HG03039 (cell line): ENCODE data around the gene CYP2S1.
"Not testable (repeated sequence)": the region's sequence is repeated elsewhere in the genome, so short reads cannot be mapped to it uniquely, and the experiment has no call there.

Source experiments
- ATAC-seq: cut with Tn5 transposase; IDR thresholded peaks from one replicate; pipeline ENCODE4 v1.9.1; 2021; ENCODE audit warnings: mild to moderate bottlenecking, moderate library complexity; ENCODE audit not compliant: unreplicated experiment

CYP2S1 gene, protein sequence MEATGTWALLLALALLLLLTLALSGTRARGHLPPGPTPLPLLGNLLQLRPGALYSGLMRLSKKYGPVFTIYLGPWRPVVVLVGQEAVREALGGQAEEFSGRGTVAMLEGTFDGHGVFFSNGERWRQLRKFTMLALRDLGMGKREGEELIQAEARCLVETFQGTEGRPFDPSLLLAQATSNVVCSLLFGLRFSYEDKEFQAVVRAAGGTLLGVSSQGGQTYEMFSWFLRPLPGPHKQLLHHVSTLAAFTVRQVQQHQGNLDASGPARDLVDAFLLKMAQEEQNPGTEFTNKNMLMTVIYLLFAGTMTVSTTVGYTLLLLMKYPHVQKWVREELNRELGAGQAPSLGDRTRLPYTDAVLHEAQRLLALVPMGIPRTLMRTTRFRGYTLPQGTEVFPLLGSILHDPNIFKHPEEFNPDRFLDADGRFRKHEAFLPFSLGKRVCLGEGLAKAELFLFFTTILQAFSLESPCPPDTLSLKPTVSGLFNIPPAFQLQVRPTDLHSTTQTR

DNA sequence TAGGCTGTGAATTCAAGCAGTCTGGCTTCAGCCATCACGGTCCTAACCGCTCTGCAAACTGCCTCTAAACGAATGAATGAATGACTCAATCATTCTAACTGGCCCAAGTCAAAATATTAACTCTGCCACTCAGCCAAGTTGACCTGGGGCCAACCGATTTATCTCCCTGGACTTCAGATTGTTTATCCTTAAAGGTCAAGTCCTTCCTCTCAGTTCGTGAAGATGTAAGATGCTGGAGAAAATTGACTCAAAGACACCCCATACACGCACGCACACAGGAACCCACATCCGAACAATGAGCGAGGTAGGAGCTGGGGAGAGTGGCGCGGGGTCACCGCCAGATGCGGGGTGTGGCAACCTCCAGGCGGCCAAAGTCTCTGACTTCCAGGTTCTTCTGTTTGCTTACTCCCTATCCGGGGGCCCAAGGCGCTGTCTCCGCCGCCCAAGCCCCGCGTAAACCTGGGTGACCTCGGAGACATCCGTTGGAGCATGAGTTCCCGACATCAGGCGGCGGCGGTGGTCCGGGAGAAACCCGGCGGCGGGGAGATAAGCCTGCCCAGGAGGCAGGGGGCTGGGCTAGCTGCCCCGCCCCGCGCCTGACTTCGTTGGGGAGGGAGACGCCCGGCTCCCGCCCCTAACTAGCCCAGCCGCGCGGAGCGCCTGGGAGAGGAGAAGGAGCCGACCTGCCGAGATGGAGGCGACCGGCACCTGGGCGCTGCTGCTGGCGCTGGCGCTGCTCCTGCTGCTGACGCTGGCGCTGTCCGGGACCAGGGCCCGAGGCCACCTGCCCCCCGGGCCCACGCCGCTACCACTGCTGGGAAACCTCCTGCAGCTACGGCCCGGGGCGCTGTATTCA is at the start of gene CYP2S1:
Gene CYP2S1, plus strand, starts transcription at position 646 of the 856 bp plus-strand sequence. Its CDS starts 46 bp downstream, at position 692.
- no peak for ATAC-seq

DNA sequence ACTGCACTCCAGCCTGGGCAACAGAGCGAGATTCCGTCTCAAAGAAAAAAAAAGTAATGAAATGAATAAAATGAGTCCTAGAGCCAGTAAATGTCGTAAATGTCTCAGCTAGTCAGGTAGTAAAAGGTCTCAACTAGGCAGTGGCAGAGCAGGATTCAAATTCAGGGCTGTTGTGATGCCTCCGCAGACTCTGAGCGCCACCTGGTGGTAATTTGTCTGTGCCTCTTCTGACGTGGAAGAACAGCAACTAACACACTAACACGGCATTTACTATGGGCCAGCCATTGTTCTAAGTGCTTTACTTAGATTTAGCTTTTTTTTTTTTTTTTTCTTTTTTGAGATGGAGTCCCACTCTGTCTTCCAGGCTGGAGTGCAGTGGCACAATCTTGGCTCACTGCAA is 48.6 kb upstream of the CYP2S1 start:
- no peak for ATAC-seq

DNA sequence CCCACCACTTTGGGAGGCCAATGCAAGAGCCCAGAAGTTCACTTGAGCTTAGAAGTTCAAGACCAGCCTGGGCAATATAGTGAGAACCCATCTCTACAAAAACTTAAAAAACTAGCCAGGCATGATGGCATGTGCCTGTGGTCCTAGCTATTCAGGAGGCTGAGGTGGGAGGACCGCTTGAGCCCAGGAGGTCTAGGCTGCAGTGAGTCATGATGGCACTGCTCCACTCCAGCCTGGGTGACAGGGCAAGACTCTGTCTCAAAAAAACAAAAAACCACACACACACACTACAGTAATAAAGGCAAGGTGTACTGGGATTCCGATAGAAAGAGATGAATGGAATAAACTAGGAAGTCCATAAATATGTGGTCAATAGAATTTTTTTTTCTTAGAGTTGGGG is 43.2 kb upstream of the CYP2S1 start:
- no peak for ATAC-seq

DNA sequence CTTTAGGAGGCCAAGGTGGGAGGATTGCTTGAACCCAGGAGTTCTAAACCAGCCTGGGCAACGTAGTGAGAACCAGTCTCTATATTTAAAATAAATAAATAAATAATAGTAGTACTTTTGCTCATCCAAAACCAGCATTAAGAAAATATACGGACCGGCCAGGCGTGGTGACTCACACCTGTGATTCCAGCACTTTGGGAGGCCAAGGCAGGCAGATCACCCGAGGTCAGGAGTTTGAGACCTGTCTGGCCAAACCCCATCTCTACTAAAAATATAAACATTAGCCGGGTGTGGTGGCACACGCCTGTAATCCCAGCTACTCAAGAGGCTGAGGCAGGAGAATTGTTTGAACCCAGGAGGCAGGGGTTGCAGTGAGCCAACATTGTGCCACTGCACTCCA is 42.0 kb upstream of the CYP2S1 start:
- ATAC-seq: not testable (repeated sequence)

DNA sequence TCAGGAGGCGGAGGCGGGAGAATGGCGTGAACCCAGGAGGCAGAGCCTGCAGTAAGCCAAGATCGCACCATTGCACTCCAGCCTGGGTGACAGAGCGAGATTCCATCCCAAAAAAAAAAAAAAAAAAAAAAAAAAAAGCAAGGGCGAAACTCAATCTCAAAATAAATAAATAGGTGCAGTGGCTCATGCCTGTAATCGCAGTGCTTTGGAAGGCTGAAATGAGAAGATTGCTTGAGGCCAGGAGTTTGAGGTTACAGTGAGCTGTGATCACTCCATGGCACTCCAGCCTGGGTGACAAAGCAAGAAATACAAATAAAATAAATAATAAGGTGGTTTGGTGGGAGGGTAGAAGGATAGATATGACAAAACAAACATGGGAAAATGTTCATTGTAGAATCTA is 39.0 kb upstream of the CYP2S1 start:
- no peak for ATAC-seq

DNA sequence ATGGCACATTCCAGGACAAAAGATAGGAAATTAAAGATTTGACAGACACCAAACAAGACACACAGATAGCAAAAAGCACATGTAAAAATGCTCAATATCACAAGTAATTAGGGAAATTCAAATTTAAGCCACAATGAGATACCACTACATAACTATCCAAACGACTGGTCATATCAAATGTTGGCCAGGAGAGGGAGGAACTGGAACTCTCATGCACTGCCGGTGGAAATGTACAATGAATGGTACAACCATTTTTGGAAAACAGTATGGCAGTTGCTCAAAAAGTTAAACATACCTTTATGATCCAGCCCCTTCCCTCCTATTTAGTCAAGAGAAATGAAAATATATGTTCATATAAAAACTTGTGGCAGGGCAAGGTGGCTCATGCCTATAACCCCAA is 36.8 kb upstream of the CYP2S1 start:
- no peak for ATAC-seq

GRCh38 chr19:41159881-41160280 is 33.1 kb upstream of the CYP2S1 start:
- ATAC-seq: no peak

DNA sequence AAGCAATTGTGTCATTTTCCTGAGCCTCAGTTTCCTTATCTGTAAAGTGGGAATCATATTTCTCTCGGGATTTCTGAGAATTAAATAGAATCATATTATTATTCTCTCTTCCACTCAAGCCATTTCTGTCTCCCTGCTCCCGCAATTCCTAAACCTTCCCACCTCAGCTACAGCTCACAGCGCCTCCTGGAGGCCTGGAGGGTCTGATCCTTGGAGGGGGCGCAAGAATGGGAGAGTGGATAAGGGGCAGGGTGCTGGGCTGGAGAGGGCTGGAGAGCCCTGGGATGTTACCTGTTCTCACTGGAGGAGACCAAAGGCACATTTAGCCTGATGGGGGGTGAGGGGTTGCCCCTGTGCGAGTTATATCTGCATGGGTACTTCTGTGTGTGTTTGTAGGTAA is 31.1 kb upstream of the CYP2S1 start:
- no peak for ATAC-seq

DNA sequence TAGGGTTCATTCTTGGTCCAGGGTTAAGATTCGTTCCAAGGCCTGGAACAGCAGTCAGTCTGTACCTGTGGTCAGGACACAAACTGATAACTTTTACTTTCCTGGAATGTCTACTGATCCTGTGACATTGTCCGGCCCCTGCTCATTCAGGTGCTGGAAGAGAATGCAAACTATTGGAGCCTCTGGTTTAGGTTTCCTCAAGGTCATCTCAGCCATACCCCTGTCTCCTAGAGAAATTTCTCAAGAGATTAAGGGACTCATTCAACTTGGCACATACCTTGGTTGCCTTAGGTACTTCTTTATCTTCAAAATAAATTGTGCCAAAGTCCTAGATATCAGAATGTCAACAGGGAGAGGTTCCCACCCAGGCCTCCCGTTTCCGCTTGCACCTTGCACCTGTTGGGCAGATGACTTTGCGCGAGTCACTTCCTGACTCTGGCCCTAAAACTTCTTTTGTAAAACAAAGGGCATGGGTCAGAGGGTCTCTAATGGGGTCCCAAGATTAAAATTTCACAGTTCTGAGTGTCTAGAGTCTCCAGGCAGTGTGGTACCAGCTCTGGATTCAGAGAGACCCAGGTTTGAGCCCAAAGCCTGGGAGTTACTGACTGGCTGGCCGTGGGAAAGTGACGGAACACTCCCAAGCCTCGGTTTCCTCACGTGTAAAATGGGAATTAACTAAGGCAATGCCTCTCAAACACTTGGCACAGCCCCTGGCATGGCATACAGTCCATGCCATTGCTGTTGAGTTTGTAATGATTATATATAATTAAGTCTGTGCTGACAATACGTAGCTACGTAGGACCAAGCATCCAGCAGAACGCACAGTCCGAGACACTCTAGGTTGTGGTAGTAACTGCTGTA is 25.8 kb upstream of the CYP2S1 start:
- no peak for ATAC-seq

DNA sequence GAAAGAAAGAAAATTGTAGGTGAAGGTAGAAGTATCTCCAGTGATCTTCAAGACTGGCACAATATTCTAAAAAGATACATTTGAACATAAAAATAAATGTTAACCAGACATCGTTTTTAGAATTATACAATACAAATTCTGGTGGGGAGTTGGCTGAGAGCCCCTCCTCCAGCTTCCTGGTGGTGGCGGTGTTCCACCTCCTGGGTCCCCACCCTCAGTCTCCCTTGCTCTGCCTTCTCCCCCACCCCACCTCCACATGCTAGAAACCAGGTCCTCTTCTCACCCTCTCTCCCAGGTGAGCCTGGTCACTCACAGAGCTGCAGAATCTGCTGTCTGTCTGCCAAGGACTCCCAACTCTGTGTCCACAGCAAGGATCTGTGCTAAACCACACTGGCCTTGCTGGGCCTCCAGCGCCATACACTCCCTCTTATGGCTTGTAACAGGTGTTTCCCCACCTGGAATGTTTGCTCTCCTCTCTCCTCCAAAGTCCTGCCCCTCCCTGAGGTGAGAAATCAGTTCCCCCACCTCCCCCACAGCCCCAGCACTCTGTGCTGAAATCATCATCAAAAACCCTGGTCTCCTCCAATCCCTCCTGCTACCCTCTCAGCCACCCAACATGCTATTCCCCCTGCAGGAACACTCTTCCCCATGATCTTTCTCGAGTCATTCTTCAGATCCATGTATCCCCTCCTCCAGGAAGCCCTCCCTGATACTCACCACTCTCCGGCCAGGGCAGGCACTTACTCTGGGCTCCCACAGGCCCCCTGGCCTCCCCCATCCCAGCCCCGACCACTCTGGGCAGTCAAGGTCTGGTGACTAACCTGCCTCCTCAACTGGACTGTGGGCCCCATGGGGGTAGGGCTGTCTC is 20.5 kb upstream of the CYP2S1 start:
- ATAC-seq: no peak

- ATAC-seq: no peak
These were observed 18.6 kb upstream of the CYP2S1 start for GRCh38 chr19:41174297-41174928.

DNA sequence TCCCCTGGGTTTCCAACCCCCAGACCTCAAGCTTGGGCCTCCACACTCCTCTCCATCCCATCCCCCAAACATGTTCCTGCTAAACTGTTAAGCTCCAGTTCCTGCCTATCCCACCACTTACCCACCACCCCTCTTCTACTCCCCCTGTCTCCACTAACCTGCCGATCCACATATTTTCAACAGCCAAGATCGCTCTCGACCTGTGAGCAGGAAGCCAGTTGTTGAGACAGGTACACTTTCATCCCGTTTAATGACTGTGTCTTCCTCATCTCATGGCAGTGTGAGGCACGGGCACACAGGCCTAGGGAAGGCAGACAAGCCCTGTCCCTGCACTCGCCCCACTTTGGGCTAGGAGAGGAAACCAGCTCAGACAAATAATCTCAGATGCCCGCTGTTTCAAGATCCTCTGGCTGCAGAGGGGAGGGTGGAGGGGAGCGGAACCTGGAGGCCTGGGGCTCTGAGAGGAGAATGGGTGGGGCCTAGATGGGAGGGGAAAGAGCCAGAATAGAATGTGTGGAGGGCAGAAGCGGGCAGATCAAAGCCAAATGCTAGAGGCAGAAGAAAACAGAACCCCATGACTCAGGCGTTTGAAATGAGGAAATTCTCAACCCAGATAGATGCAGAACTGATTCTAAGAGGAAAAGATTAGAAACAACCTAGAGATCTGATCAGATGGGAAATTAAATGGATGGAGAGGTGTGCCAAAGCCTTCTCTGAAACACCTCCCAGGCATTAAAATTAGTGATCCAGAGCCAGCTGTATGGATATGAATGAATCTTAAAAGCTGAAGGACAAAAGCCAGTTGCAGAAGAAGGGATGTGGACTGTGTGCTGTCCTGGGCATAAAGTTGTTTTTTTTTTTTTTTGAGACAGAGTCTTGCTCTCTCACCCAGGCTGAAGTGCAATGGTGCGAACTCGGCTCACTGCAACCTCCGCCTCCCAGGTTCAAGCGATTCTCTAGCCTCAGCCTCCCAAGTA is 16.9 kb upstream of the CYP2S1 start:
- no peak for ATAC-seq

- ATAC-seq: not testable (repeated sequence)
These were observed 12.8 kb upstream of the CYP2S1 start for GRCh38 chr19:41180173-41180572.

DNA sequence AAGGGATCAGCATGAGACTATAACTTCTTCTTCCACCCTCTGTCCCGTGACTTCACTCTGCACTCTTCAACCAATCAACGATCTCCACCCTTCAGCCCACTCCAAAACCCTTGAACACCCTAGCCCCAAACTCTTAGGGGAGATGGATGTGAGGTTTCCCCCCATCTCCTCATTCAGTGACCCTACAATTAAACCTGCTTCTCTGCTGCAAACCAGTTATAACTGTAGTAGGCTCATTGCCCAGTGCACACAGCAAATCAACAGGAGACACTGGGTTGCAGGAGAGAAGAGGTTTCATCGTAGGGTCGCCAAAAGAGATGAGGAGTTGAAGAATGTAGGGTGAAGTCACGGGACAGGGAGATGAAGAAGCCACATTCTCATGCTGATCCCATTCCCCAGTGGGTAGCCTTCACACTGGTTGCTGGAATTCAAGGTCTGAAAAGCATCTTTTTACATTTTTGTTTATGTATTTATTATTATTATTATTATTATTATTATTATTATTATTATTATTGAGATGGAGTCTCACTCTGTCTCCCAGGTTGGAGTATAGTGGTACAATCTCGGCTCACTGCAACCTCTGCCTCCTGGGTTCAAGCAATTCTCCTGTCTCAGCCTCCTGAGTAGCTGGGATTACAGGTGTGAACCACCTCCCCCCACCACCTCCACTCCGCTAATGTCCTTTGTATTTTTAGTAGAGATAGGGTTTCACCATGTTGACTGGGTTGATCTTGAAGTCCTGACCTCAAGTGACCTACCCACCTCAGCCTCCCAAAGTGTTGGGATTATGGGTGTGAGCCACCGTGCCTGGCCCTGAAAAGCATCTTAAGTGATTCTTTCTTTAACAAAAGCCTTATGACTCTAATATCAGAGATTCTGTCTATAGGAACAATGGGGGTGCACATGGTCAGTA is 5.8 kb upstream of the CYP2S1 start:
- no peak for ATAC-seq

DNA sequence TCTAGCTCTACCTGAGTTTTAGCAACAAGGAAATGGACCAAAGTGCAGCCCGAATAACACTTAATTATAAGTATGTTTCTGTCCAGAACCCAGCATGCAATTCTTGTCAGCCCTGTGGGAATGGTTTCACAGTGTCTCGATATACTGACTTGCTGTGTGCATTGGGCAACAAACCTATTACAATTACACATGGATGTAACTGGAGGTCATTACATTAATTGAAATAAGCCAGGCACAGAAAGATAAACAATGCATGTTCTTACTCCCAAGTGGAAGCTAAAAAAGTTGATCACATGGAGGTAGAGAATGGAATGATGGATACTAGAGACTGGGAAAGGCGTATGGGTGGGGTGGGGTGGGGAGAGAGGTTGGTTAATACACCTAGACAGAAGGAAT is 5.1 kb upstream of the CYP2S1 start:
- ATAC-seq: no peak

DNA sequence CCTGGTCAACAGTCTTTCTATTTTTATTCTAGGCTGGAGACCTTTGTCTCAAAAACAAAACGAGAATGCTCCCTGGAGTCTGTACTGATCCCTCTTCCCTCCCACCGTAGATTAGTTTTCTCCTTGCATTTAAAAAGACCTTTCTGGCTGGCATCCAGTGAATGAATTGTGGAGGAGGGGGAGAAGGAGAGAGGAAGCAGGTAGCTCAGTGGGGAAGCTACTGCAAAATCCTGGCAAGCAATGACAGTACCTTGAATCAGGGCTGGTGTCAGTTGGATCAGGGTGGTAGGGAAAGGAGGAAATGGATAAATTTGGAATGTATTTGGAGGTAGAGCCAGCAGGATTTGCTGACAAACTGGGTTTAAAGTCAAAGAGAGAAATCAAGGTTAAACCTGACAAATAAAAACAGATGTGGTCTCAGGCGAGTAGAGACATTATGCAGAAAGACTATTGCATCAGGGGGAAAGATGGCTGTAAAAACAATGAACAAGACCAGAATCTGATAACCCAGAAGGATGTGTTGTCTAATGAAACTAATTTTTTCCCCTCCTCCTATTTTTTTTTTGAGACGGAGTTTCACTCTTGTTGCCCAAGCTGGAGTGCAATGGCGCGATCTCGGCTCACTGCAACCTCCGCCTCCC is 3.5 kb upstream of the CYP2S1 start:
- ATAC-seq: no peak
